Progenitor cell of endocrine pancreas (in vitro differentiated cells): ENCODE data around the gene AOPEP. TPM values are rescaled to one million over a fixed set of nuclear protein-coding genes. Genes with fewer than 3 reads are reported as not detected.

Experiments used
- DNase-seq: peaks from one replicate; pipeline ENCODE4 v3.0.0; 2021; ENCODE audit warnings: low spot score; ENCODE audit not compliant: unreplicated experiment
- H3K27ac Mint-ChIP-seq: 2 replicates; pipeline ENCODE4 v1.8.0; 2021; ENCODE audit warnings: mild to moderate bottlenecking, moderate library complexity, mixed read lengths
- H3K27me3 Mint-ChIP-seq: 2 replicates; pipeline ENCODE4 v1.8.0; 2021; ENCODE audit warnings: mixed read lengths
- H3K36me3 Mint-ChIP-seq: 2 replicates; pipeline ENCODE4 v1.8.0; 2022; ENCODE audit warnings: mixed read lengths; ENCODE audit not compliant: insufficient read depth
- H3K4me1 Mint-ChIP-seq: 2 replicates; pipeline ENCODE4 v1.8.0; 2021; ENCODE audit warnings: low read depth, mixed read lengths
- H3K4me3 Mint-ChIP-seq: 2 replicates; pipeline ENCODE4 v1.8.0; 2021; ENCODE audit warnings: low read depth, mild to moderate bottlenecking, moderate library complexity, mixed read lengths
- H3K9me3 Mint-ChIP-seq: 2 replicates; pipeline ENCODE4 v1.8.0; 2021; ENCODE audit warnings: low read depth, mixed read lengths
- total RNA-seq: library from RNA; stranded (reverse); gene quantifications from 2 replicates; pipeline ENCODE4 v1.2.1, GENCODE V29; 2021
- TF ChIP-seq, protein P1 (sequence below): fragments of 200-600 bp; sonication (generic); IDR thresholded peaks from one replicate; pipeline ENCODE4 v1.5.0; 2021; ENCODE audit warnings: antibody characterized with exemption, mild to moderate bottlenecking; ENCODE audit not compliant: unreplicated experiment

Gene AOPEP
- total RNA-seq, 1 donor from 2014 or later = 58.2 TPM

DNA sequence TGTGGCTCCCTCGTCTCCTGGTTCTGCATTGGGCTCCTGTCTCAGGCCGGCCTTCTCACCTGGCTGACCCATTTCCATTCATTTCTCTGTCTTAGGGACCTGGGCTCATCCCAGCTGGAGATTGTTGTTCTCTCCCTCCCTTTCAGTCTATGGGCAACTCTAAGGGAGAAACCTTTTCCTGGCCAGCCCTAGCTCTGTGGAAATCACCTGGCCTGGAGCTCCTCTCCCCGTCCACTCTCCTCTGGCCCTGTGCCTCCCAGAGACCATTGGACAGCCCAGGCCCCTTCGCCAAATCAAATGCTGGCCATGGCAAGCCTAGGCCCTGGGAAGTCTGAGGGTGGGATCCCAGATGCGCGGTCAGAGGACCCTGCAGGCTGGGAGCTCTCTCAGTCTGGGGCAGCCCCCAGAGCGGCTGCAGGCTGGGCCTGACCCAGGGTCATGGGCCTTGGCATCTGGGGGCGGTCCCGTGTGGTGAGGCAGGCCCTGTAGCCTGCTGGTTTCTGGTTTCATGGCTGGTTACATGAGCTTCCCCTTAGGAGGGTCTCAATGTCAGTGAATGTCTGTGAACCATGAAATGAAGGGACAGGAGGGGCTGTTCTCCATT lies 253.5 kb downstream of the AOPEP start:
- Mint-ChIP-seq H3K36me3 (peaks cover 5% of the 10 kb centered on the region), H3K4me1 (peaks cover 5% of the 10 kb centered on the region), H3K4me3 (no peak overlapping the region), H3K27me3 (no peaks in the 10 kb centered on the region), H3K27ac (no peak overlapping the region), H3K9me3 (no peaks in the 10 kb centered on the region)
- DNase-seq = no peak
- TF ChIP-seq, protein P1, sequence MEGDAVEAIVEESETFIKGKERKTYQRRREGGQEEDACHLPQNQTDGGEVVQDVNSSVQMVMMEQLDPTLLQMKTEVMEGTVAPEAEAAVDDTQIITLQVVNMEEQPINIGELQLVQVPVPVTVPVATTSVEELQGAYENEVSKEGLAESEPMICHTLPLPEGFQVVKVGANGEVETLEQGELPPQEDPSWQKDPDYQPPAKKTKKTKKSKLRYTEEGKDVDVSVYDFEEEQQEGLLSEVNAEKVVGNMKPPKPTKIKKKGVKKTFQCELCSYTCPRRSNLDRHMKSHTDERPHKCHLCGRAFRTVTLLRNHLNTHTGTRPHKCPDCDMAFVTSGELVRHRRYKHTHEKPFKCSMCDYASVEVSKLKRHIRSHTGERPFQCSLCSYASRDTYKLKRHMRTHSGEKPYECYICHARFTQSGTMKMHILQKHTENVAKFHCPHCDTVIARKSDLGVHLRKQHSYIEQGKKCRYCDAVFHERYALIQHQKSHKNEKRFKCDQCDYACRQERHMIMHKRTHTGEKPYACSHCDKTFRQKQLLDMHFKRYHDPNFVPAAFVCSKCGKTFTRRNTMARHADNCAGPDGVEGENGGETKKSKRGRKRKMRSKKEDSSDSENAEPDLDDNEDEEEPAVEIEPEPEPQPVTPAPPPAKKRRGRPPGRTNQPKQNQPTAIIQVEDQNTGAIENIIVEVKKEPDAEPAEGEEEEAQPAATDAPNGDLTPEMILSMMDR = no peak

GRCh38 chr9:94980947-94981722 lies 254.6 kb downstream of the AOPEP start:
- H3K9me3 Mint-ChIP-seq = no peaks in the 10 kb centered on the region
- no peak overlapping the region for H3K4me3 Mint-ChIP-seq
- H3K36me3 Mint-ChIP-seq = peaks cover 5% of the 10 kb centered on the region
- TF ChIP-seq, protein P1 = no peak
- H3K4me1 Mint-ChIP-seq = peaks cover 5% of the 10 kb centered on the region
- DNase-seq = no peak
- H3K27me3 Mint-ChIP-seq = no peaks in the 10 kb centered on the region
- H3K27ac Mint-ChIP-seq = no peak overlapping the region

DNA sequence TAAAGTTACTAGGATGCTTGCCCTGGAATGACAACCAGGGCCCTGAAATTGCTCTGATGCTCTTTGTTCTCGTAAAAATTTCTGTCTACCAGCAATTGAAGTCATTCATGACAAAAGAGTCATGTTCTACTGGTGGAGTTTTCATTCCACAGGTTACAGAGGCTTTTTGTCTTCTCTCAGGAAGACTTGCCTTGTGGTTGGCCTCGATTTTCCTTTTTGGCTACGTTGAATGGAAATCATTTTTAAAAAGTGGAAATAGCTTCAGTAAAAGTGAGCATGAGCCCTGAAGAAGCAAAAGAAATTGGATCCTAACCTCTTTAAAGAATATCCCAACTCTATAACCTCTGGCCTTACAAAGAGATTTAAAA lies 255.2 kb downstream of the AOPEP start:
- TF ChIP-seq, protein P1 = no peak
- no peak overlapping the region for H3K4me3 Mint-ChIP-seq
- no peak for DNase-seq
- H3K36me3 Mint-ChIP-seq = peaks cover 5% of the 10 kb centered on the region
- H3K4me1 Mint-ChIP-seq = peaks cover 5% of the 10 kb centered on the region
- no peak overlapping the region for H3K27ac Mint-ChIP-seq
- no peaks in the 10 kb centered on the region for H3K27me3 Mint-ChIP-seq
- no peaks in the 10 kb centered on the region for H3K9me3 Mint-ChIP-seq

DNA sequence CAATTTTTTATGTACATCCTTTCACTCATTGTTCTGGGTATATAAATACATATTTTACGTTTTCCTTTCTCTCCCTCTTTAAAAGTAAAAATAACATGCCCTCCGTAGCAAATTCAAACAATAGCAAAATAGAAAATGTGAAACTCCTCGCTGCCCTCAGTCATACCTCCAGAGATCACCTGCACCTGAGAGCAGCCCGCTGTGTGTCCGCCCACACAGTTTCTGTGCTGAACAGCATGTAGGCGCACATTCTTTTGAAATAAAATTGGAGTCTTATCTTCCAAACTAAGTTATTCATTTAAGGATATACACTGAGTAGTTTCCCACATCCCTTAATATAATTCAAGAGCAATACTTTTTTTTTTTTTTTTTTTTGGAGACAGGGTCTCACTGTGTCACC lies 255.7 kb downstream of the AOPEP start:
- TF ChIP-seq, protein P1 = no peak
- DNase-seq = no peak
- H3K36me3 Mint-ChIP-seq = peaks cover 5% of the 10 kb centered on the region
- H3K27ac Mint-ChIP-seq = no peak overlapping the region
- no peak overlapping the region for H3K4me3 Mint-ChIP-seq
- no peaks in the 10 kb centered on the region for H3K9me3 Mint-ChIP-seq
- no peaks in the 10 kb centered on the region for H3K27me3 Mint-ChIP-seq
- H3K4me1 Mint-ChIP-seq = peaks cover 5% of the 10 kb centered on the region

DNA sequence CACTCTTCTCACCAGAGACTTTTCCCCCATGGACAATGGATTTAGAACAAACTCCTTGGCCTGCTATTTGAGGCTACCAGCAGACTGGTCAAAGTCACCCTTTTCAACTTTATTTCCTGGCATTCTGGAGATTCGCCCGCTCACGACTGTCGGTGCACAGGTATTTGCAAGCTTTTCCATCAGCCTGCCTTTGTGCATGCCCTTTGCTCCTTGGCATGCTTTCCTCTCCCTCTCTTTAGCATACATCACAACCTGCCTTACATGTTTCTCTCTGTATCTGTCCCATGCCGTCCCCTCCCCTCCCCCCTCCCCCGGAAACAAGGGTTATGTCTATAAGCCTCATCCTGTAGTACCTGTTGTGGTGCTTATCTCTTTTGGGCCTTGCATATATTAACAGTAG lies 257.1 kb downstream of the AOPEP start:
- peaks cover 3% of the 10 kb centered on the region for H3K4me1 Mint-ChIP-seq
- DNase-seq = no peak
- H3K27ac Mint-ChIP-seq = peak overlapping the region; percentile 22
- no peak overlapping the region for H3K4me3 Mint-ChIP-seq
- peaks cover 9% of the 10 kb centered on the region for H3K36me3 Mint-ChIP-seq
- TF ChIP-seq, protein P1 = no peak
- H3K9me3 Mint-ChIP-seq = no peaks in the 10 kb centered on the region
- no peaks in the 10 kb centered on the region for H3K27me3 Mint-ChIP-seq
